HepG2 (cell line): Measurements from ENCODE around the gene TPRG1L. TPM values are rescaled to one million over a fixed set of nuclear protein-coding genes. Genes with fewer than 3 reads are reported as not detected.
A peak's percentile ranks its signal among the peaks of the same experiment; 100 is the strongest.

Experiments
- ATAC-seq: fragments of 200-7000 bp; cut with Tn5 transposase; 3 replicates; pipeline ENCODE4 v1.9.1; 2020; ENCODE audit warnings: mild to moderate bottlenecking, moderate library complexity
- BruUV-seq: library from RNA; stranded (reverse); fragments of 400-500 nt; replicated peaks from 2 replicates; lab custom pipeline; 2021; lab: Mats Ljungman, UMichigan
- CTCF ChIA-PET: fragments of 300-600 bp; formaldehyde crosslinking; extraction: SDS; loops from one replicate; lab custom pipeline; 2021; ENCODE audit warnings: low total read pairs, inconsistent platforms, low intra/inter-chr PET ratio; lab: Yijun Ruan, JAX
- POLR2A ChIA-PET: fragments of 350-600 bp; sonication (Branson Sonifier 250); formaldehyde crosslinking; loops from one replicate; lab custom pipeline; 2020; ENCODE audit warnings: antibody characterized with exemption, inconsistent platforms; lab: Yijun Ruan, JAX
- DNase-seq: peaks from one replicate; pipeline ENCODE4 v3.0.0-alpha.2; 2015; ENCODE audit warnings: low spot score
- FAIRE-seq: peaks from 3 replicates; lab custom pipeline; 2011; peaks lifted over from hg19 to GRCh38; lab: Jason Lieb, UNC
- H2AFZ ChIP-seq: one replicate; pipeline ENCODE4 v1.6.1; 2011; ENCODE audit warnings: low read length, inconsistent platforms
- H3K27ac ChIP-seq: fragments of 300-600 bp; 3 replicates; pipeline ENCODE4 v1.8.0; 2011; ENCODE audit warnings: mixed run types, mild to moderate bottlenecking, mixed read lengths, low read length, inconsistent platforms; ENCODE audit not compliant: insufficient read depth; ENCODE audit errors: extremely low read length
- H3K27me3 ChIP-seq, 2 experiments: fragments of 200-600 bp in 1 of 2; 2 replicates in 1 of 2; 3 replicates in 1 of 2; pipeline versions ENCODE4 v1.6.0 to v1.8.0; 2011; ENCODE audit warnings: low read length in 2 of 2, mild to moderate bottlenecking in 2 of 2, moderate library complexity in 2 of 2, inconsistent platforms in 1 of 2; ENCODE audit not compliant: insufficient read depth in 2 of 2, control insufficient read depth in 1 of 2
- H3K36me3 ChIP-seq, 2 experiments: fragments of 200-600 bp in 1 of 2; replicated peaks in 1 of 2; 2 replicates in 1 of 2; 3 replicates in 1 of 2; pipeline versions ENCODE4 v1.5.1 to v1.8.0; 2011; ENCODE audit warnings: low read length in 2 of 2, inconsistent platforms in 1 of 2; ENCODE audit not compliant: insufficient read depth in 2 of 2, control insufficient read depth in 1 of 2
- H3K4me1 ChIP-seq: 2 replicates; pipeline ENCODE4 v1.5.1; 2012; ENCODE audit warnings: low read length, inconsistent platforms; ENCODE audit not compliant: insufficient read depth
- H3K4me2 ChIP-seq: 2 replicates; pipeline ENCODE4 v1.6.0; 2011; ENCODE audit warnings: low read depth, low read length, inconsistent platforms
- H3K4me3 ChIP-seq, 3 experiments: fragments of 200-600 bp in 1 of 3; sonication (generic), shearing (Covaris generic) in 1 of 3; replicated peaks in 1 of 3; 2 replicates each; pipeline ENCODE4 v1.5.1; 2011 to 2016; ENCODE audit warnings: low read length in 3 of 3, inconsistent platforms in 2 of 3, low read depth in 2 of 3, mild to moderate bottlenecking in 2 of 3, control low read depth in 1 of 3, mixed read lengths in 1 of 3; ENCODE audit not compliant: insufficient read depth in 1 of 3
- H3K79me2 ChIP-seq: one replicate; pipeline ENCODE4 v1.6.1; 2011; ENCODE audit warnings: low read length, inconsistent platforms; ENCODE audit not compliant: insufficient read depth
- H3K9ac ChIP-seq: 2 replicates; pipeline ENCODE4 v1.6.0; 2011; ENCODE audit warnings: mild to moderate bottlenecking, low read depth, low read length, inconsistent platforms; ENCODE audit not compliant: insufficient read depth
- H3K9me3 ChIP-seq: 2 replicates; pipeline ENCODE4 v1.5.1; 2012; ENCODE audit warnings: mild to moderate bottlenecking, low read length
- H4K20me1 ChIP-seq: 2 replicates; pipeline ENCODE4 v1.6.0; 2011; ENCODE audit warnings: inconsistent platforms, mild to moderate bottlenecking, low read length, moderate library complexity; ENCODE audit not compliant: insufficient read depth
- CBFB ChIP-seq: sonication (generic); formaldehyde crosslinking; IDR thresholded peaks from 2 replicates; pipeline ENCODE4 v1.4.0; 2020; ENCODE audit warnings: missing genetic modification reagents
- GATA4 ChIP-seq: sonication (generic); IDR thresholded peaks from 2 replicates; pipeline ENCODE4 v1.6.1; 2016; ENCODE audit warnings: antibody characterized with exemption, low read depth, borderline replicate concordance
- MIXL1 ChIP-seq: IDR thresholded peaks from 2 replicates; pipeline ENCODE4 v1.6.1; 2016
- NFAT5 ChIP-seq: sonication (generic); formaldehyde crosslinking; IDR thresholded peaks from 2 replicates; pipeline ENCODE4 v1.4.0; 2020; ENCODE audit warnings: missing genetic modification reagents
- NFKBIZ ChIP-seq: IDR thresholded peaks from 2 replicates; pipeline ENCODE4 v1.6.1; 2018; ENCODE audit warnings: missing genetic modification reagents, missing compliant biosample characterization
- PATZ1 ChIP-seq: sonication (generic); formaldehyde crosslinking; IDR thresholded peaks from 2 replicates; pipeline ENCODE4 v1.4.0; 2020; ENCODE audit warnings: missing genetic modification reagents
- PHF21A ChIP-seq: sonication (generic); formaldehyde crosslinking; IDR thresholded peaks from 2 replicates; pipeline ENCODE4 v1.5.0; 2020; ENCODE audit warnings: mild to moderate bottlenecking, missing genetic modification reagents
- RAD21 ChIP-seq: fragments of 450-650 bp; formaldehyde crosslinking; IDR thresholded peaks from 2 replicates; pipeline ENCODE4 v1.5.0; 2020; ENCODE audit warnings: mild to moderate bottlenecking
- ZXDC ChIP-seq: sonication (generic); formaldehyde crosslinking; IDR thresholded peaks from 2 replicates; pipeline ENCODE4 v1.5.0; 2020; ENCODE audit warnings: mild to moderate bottlenecking, missing genetic modification reagents
- WGBS: methylation state at CpG from one replicate; pipeline ENCODE4 v1.1.6; 2017; ENCODE audit warnings: low lambda C conversion rate; 5-methylcytosine and 5-hydroxymethylcytosine counted together
- in situ Hi-C: cut with HindIII; loops from 2 replicates; pipeline ENCODE4 v1.10.0; 2017; ENCODE audit warnings: low pct_unique_long_range_greater_than_20kb; ENCODE audit not compliant: extremely low pct_ligation_motif_present
- intact Hi-C: fragments of 100-400 bp; cut with micrococcal nuclease; formaldehyde crosslinking; loops from one replicate; pipeline ENCODE4 v1.10.0; 2022; ENCODE audit not compliant: unreplicated experiment
- polyA plus RNA-seq, 8 experiments: library from polyadenylated mRNA; depleted of rRNA in 3 of 8; stranded (reverse) in 7 of 8; unstranded in 1 of 8; fragments of >200 nt; fragmentation: Illumina TruSeq in 4 of 8; extraction: Trizol in 4 of 8; gene quantifications; 2 replicates each; pipeline versions ENCODE4 v1.2.1 to v1.2.3, GENCODE V29; 2011 to 2016; ENCODE audit warnings: low read depth in 4 of 8, missing spikeins in 1 of 8, mixed read lengths in 1 of 8; ENCODE audit not compliant: insufficient read depth in 1 of 8
- total RNA-seq, 5 experiments: library from RNA; depleted of rRNA; stranded (reverse); fragments of >200 nt; fragmentation: Illumina TruSeq; extraction: Trizol; gene quantifications; 2 replicates each; pipeline ENCODE4 v1.2.3, GENCODE V29; 2016; ENCODE audit warnings: low read depth in 1 of 5
- TF ChIP-seq, protein P1 (sequence below): sonication (generic); formaldehyde crosslinking; IDR thresholded peaks from 2 replicates; pipeline ENCODE4 v1.5.0; 2020; ENCODE audit warnings: missing genetic modification reagents
- TF ChIP-seq, protein P2 (sequence below): IDR thresholded peaks from 2 replicates; pipeline ENCODE4 v1.6.1; 2016

Gene TPRG1L
- total and polyA plus RNA-seq, 2 of the 13 experiments (the other 11 are each of a cell fraction or from before 2014, with no cell fraction given): 21.3 to 37.4 TPM

DNA sequence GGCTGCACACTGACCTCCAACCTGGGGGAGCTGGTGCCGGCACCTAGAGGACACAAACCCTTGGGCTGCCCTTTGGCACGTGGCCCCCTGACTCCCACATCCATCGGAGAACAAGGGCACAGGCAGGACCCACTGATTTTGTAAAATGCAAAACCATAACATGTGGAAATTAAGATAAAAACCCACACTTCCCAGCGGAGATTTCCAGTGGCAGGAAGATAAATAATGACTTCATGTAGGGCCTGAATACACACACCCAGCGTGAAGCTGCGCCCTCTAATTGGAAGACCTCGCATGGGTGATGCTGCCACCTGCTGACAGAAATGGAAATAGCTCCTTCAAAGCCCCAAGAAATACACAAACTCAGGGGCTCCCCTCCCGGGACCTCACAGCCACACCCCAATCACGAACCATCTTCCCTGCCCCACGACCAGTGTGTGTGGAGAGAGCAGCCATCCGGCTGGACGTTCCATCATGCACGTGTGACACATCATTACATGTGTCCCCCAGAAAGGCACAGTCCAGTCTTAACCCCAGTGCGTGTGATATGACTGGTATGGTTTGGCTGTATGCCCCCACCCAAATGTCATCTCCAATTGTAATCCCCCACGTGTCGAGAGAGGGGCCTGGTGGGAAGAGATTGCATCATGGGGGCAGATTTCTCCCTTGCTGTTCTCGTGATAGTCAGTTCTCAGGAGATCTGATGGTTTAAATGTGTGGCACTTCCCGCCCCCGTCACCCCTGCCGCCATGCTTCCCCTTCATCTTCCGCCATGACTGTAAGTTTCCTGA, 5.7 kb upstream of the TPRG1L start:
- no peak overlapping the region for H3K4me3 ChIP-seq
- ChIA-PET POLR2A (interaction anchor here (0.9 kb wide), 1 partner anchor 166 kb away, joined by 5 read pairs; no protein-coding TSS in a partner anchor), CTCF (interaction anchor here (1.1 to 2.3 kb wide), 6 partner anchors 29 to 128 kb away, joined by 3 to 32 read pairs (median 8); no protein-coding TSS in a partner anchor)
- peaks cover 16 to 46% of the 10 kb centered on the region in 2 experiments for H3K27me3 ChIP-seq
- no peaks in the 10 kb centered on the region for H3K9me3 ChIP-seq
- H3K36me3 ChIP-seq: no peaks in the 10 kb centered on the region
- peak; percentile 79 for ATAC-seq
- BruUV-seq: no TSS peak
- in situ Hi-C loops (no loop called here), intact Hi-C loops (loop anchor here (1.0 to 5.0 kb wide), 3 partner anchors 32 to 127 kb away; no protein-coding TSS in a partner anchor)
- no peak overlapping the region for H2AFZ ChIP-seq
- H3K9ac ChIP-seq: no peak overlapping the region
- no peak overlapping the region for H3K27ac ChIP-seq
- WGBS: 13% methylated on average over 9 of the region's 21 CpGs
- peak; percentile 85 for FAIRE-seq
- H3K79me2 ChIP-seq: no peaks in the 10 kb centered on the region
- peak; percentile 77 for DNase-seq
- H4K20me1 ChIP-seq: no peaks in the 10 kb centered on the region
- H3K4me2 ChIP-seq: peak overlapping the region; percentile 30
- peaks cover 40% of the 10 kb centered on the region for H3K4me1 ChIP-seq
- TF ChIP-seq PATZ1 (peak; percentile 23; the same call in 1 of the 2 replicates), MIXL1 (CRISPR knock-in tag) (peak; percentile 81), CBFB (CRISPR knock-in tag) (no peak), NFAT5 (CRISPR knock-in tag) (no peak), GATA4 (no peak), ZXDC (CRISPR knock-in tag) (no peak), PHF21A (CRISPR knock-in tag) (0 out of 2 replicates have a peak, but pooled peaks have one; percentile 27), NFKBIZ (CRISPR knock-in tag) (no peak), RAD21 (CRISPR knock-in tag) (peak; percentile 40; the same call in 1 of the 2 replicates)
- TF ChIP-seq, protein P1, sequence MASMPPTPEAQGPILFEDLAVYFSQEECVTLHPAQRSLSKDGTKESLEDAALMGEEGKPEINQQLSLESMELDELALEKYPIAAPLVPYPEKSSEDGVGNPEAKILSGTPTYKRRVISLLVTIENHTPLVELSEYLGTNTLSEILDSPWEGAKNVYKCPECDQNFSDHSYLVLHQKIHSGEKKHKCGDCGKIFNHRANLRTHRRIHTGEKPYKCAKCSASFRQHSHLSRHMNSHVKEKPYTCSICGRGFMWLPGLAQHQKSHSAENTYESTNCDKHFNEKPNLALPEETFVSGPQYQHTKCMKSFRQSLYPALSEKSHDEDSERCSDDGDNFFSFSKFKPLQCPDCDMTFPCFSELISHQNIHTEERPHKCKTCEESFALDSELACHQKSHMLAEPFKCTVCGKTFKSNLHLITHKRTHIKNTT (CRISPR knock-in tag): no peak
- TF ChIP-seq, protein P2, sequence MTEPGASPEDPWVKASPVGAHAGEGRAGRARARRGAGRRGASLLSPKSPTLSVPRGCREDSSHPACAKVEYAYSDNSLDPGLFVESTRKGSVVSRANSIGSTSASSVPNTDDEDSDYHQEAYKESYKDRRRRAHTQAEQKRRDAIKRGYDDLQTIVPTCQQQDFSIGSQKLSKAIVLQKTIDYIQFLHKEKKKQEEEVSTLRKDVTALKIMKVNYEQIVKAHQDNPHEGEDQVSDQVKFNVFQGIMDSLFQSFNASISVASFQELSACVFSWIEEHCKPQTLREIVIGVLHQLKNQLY: no peak
